Neutrophil (primary cell): ENCODE data around the gene HUS1.

Experiments used
- H3K27ac ChIP-seq: fragments of 200-600 bp; sonication (generic); 2 replicates; pipeline ENCODE4 v1.5.1; 2016; ENCODE audit warnings: mild to moderate bottlenecking, moderate library complexity
- H3K27me3 ChIP-seq: fragments of 200-600 bp; sonication (generic); 2 replicates; pipeline ENCODE4 v1.6.0; 2016; ENCODE audit warnings: mild to moderate bottlenecking
- H3K36me3 ChIP-seq: fragments of 200-600 bp; sonication (generic); 2 replicates; pipeline ENCODE4 v1.5.1; 2017
- H3K4me1 ChIP-seq, 2 experiments: fragments of 200-600 bp in 1 of 2; sonication (generic) in 1 of 2; 1 replicate in 1 of 2; 2 replicates in 1 of 2; pipeline versions ENCODE4 v1.5.1 to v1.6.1; 2013 to 2016; ENCODE audit warnings: low read depth in 1 of 2, low read length in 1 of 2, mild to moderate bottlenecking in 1 of 2, moderate library complexity in 1 of 2; ENCODE audit not compliant: control insufficient read depth in 1 of 2, insufficient read depth in 1 of 2
- H3K4me3 ChIP-seq, 2 experiments: fragments of 200-600 bp in 1 of 2; sonication (generic) in 1 of 2; 1 replicate in 1 of 2; 2 replicates in 1 of 2; pipeline ENCODE4 v1.5.1; 2013 to 2016; ENCODE audit warnings: low read depth in 1 of 2, low read length in 1 of 2, mild to moderate bottlenecking in 1 of 2, moderate library complexity in 1 of 2
- H3K9me3 ChIP-seq: fragments of 200-600 bp; sonication (generic); 2 replicates; pipeline ENCODE4 v1.5.1; 2016
- TF ChIP-seq, protein P1 (sequence below): fragments of 200-600 bp; sonication (generic); IDR thresholded peaks from 2 replicates; pipeline ENCODE4 v1.5.1; 2016; ENCODE audit warnings: antibody characterized with exemption

The HUS1 gene

GRCh38 chr7:48011951-48012350 lies 32.5 kb upstream of the HUS1 start:
- no peaks in the 10 kb centered on the region for H3K9me3 ChIP-seq
- no peak overlapping the region for H3K4me3 ChIP-seq
- no peaks in the 10 kb centered on the region for H3K4me1 ChIP-seq
- no peaks in the 10 kb centered on the region for H3K36me3 ChIP-seq
- no peak overlapping the region for H3K27ac ChIP-seq
- TF ChIP-seq, protein P1, sequence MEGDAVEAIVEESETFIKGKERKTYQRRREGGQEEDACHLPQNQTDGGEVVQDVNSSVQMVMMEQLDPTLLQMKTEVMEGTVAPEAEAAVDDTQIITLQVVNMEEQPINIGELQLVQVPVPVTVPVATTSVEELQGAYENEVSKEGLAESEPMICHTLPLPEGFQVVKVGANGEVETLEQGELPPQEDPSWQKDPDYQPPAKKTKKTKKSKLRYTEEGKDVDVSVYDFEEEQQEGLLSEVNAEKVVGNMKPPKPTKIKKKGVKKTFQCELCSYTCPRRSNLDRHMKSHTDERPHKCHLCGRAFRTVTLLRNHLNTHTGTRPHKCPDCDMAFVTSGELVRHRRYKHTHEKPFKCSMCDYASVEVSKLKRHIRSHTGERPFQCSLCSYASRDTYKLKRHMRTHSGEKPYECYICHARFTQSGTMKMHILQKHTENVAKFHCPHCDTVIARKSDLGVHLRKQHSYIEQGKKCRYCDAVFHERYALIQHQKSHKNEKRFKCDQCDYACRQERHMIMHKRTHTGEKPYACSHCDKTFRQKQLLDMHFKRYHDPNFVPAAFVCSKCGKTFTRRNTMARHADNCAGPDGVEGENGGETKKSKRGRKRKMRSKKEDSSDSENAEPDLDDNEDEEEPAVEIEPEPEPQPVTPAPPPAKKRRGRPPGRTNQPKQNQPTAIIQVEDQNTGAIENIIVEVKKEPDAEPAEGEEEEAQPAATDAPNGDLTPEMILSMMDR, result no peak
- no peaks in the 10 kb centered on the region for H3K27me3 ChIP-seq

GRCh38 chr7:48011323-48011722 lies 31.9 kb upstream of the HUS1 start:
- Histone ChIP-seq H3K4me3 (no peak overlapping the region), H3K4me1 (no peaks in the 10 kb centered on the region), H3K27me3 (no peaks in the 10 kb centered on the region), H3K36me3 (no peaks in the 10 kb centered on the region), H3K9me3 (no peaks in the 10 kb centered on the region), H3K27ac (no peak overlapping the region)
- TF ChIP-seq, protein P1, result no peak

DNA sequence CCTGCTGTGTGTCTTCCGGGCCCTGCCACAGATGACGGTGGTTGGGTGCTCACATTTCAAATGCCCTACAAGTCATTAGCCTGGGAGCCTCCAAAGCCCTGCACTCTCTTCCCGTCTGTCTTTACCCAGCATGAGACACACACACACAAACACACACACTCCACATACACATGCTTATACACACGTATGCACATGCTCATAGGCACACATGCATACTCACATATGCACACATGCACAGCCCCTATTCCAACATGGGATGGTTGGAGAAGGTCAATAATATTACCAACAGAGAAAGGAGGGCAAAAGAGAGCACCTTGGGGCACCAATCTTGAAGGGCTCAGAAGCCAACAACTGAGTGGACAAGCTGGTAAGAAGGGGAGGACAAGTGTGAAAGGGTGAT lies 30.5 kb upstream of the HUS1 start:
- TF ChIP-seq, protein P1, result no peak
- H3K9me3 ChIP-seq, result no peaks in the 10 kb centered on the region
- no peaks in the 10 kb centered on the region for H3K4me1 ChIP-seq
- H3K36me3 ChIP-seq, result no peaks in the 10 kb centered on the region
- no peak overlapping the region for H3K4me3 ChIP-seq
- H3K27me3 ChIP-seq, result no peaks in the 10 kb centered on the region
- H3K27ac ChIP-seq, result no peak overlapping the region

DNA sequence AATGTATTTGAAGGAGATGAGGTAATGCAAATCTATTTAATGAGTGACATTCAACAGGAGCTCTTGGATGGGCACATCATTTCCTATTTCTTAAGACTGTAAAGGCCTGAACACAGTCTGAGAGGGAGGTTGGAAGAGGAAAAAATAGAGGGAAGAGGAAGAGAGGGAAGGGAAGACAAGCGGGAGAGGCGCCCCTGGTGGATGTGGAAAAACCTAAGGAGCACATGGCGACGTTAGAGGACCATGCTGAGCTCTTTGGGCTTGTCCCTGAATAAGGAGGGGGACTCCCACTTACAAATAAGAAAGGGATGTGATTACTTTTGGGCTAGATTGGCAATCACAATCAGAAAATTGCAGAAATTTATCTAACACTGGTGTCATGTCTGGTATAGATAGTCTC lies 29.8 kb upstream of the HUS1 start:
- Histone ChIP-seq H3K4me1 (no peaks in the 10 kb centered on the region), H3K9me3 (no peaks in the 10 kb centered on the region), H3K27me3 (no peaks in the 10 kb centered on the region), H3K4me3 (no peak overlapping the region), H3K27ac (no peak overlapping the region), H3K36me3 (no peaks in the 10 kb centered on the region)
- TF ChIP-seq, protein P1, result no peak

DNA sequence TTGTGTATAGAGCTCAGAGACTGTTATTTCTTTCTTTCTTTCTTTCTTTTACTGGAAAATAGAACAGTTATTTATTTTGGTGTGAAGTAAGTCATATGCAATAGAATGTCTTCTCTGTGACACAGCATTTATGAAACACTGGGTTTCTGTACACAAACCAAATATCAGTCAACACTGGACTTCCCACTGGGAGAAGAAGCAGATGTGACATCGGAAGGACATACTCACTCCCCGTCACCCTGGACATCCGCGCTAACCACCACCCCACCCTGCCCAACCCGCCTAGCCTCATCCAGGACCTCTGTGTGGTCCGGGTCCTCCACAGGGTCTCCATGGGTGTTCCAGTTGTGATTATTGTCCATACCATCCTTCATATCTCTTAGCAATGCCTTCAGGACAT lies 27.5 kb upstream of the HUS1 start:
- TF ChIP-seq, protein P1, result no peak
- H3K27me3 ChIP-seq, result no peaks in the 10 kb centered on the region
- no peaks in the 10 kb centered on the region for H3K9me3 ChIP-seq
- no peak overlapping the region for H3K27ac ChIP-seq
- no peaks in the 10 kb centered on the region for H3K4me1 ChIP-seq
- H3K4me3 ChIP-seq, result no peak overlapping the region
- H3K36me3 ChIP-seq, result no peaks in the 10 kb centered on the region

- Histone ChIP-seq H3K4me3 (no peak overlapping the region), H3K27ac (no peak overlapping the region), H3K9me3 (no peaks in the 10 kb centered on the region), H3K4me1 (no peaks in the 10 kb centered on the region), H3K27me3 (no peaks in the 10 kb centered on the region), H3K36me3 (no peaks in the 10 kb centered on the region)
- TF ChIP-seq, protein P1, result no peak
Measured at GRCh38 chr7:48004638-48005037, 25.2 kb upstream of the HUS1 start.
